ENCODE data around the gene C1QTNF5. TPM values are rescaled to one million over a fixed set of nuclear protein-coding genes. Genes with fewer than 3 reads are reported as not detected.

C1QTNF5 gene
- total and polyA plus RNA-seq, 2 of the 8 experiments (the other 6 are each of a cell fraction or from before 2014, with no cell fraction given) = 2.2 to 2.7 TPM

GRCh38 chr11:119377961-119378667 lies 37.4 kb upstream of the C1QTNF5 start (continued):
- TF ChIP-seq FOSL1 (IDR thresholded peaks at IDR 0.05; ENCODE audit: insufficient read depth, low read depth, low read length) (no peak), ZNF274 (IDR thresholded peaks at IDR 0.05; ENCODE audit: borderline replicate concordance, extremely low read depth, low read length) (no peak), EP300 (IDR thresholded peaks at IDR 0.05; ENCODE audit: borderline replicate concordance in 1 of 2, low read depth in 2 of 2, low read length in 2 of 2) (no peak)

Measured in H1 (cell line).